ENCODE data around the gene CX3CL1. TPM values are rescaled to one million over a fixed set of nuclear protein-coding genes. Genes with fewer than 3 reads are reported as not detected.

Gene CX3CL1
- total RNA-seq, 1 experiment from 2014 or later, result 1.7 TPM

DNA sequence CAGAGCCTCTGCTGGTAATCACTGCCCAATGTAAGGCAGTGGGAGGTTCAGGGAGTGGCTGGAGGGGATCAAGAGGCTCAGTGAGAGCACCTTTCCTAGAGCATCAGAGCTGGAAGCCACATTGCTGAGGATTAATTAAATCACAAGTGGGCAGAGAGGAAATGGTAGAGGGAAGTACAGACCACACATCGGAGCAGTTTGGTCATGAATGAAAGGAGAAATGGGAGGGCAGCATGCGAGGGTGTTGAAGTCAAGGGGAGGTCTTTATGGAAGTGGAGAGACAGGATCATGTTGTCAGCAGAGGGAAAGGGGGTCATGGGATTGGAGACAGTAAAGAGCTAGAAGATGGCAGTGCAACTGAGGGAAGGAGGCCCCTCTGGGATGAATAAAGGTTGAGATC is 34.6 kb downstream of the CX3CL1 start:
- Histone ChIP-seq H4K91ac (ENCODE audit: insufficient read length, low read depth, low read length) (no peak overlapping the region), H3K56ac (ENCODE audit: insufficient read length, low read depth, low read length) (no peak overlapping the region), H2BK12ac (ENCODE audit: insufficient read length, low read depth, low read length) (no peak overlapping the region), H3K79me2 (ENCODE audit: insufficient read depth, low read length) (no peaks in the 10 kb centered on the region), H3K4ac (ENCODE audit: low read depth, low read length) (no peak overlapping the region), H2AFZ (ENCODE audit: low read length) (no peak overlapping the region), H2AK5ac (ENCODE audit: insufficient read length, low read length) (no peak overlapping the region), H3K4me1 (ENCODE audit: insufficient read depth, low read length) (no peaks in the 10 kb centered on the region), H2BK120ac (ENCODE audit: low read depth, low read length, poor library complexity, severe bottlenecking) (no peak overlapping the region), H3K23me2 (ENCODE audit: insufficient read length, low read depth, low read length, poor library complexity, severe bottlenecking) (no peaks in the 10 kb centered on the region), H4K5ac (ENCODE audit: insufficient read length, low read depth, low read length) (no peak overlapping the region), H3K9me3 (ENCODE audit: control insufficient read depth, low read depth, low read length) (no peaks in the 10 kb centered on the region), H3K9ac (ENCODE audit: extremely low read depth, insufficient read length, low read length) (no peak overlapping the region), H3K27ac (ENCODE audit: insufficient read length, low read depth, low read length) (no peak overlapping the region), H4K20me1 (ENCODE audit: control insufficient read depth, insufficient read depth, insufficient read length) (no peaks in the 10 kb centered on the region), H4K8ac (replicated peaks; ENCODE audit: insufficient read length, low read depth, low read length) (no peak overlapping the region), H3K14ac (ENCODE audit: insufficient read depth, low read length) (no peak overlapping the region), H2BK5ac (ENCODE audit: insufficient read length, low read length) (no peak overlapping the region), H3K4me2 (ENCODE audit: insufficient read depth, insufficient read length, low read length) (no peak overlapping the region), H3K79me1 (ENCODE audit: insufficient read depth, low read depth, low read length, poor library complexity, severe bottlenecking) (no peaks in the 10 kb centered on the region), H3T11ph (ENCODE audit: low read length) (no peak overlapping the region), H3K18ac (ENCODE audit: insufficient read length, low read depth, low read length) (no peak overlapping the region), H2BK15ac (ENCODE audit: low read depth, low read length) (no peak overlapping the region), H3K23ac (ENCODE audit: insufficient read length, low read depth, low read length) (no peak overlapping the region), H3K27me3 (ENCODE audit: insufficient read depth, low read length) (no peaks in the 10 kb centered on the region), H2BK20ac (ENCODE audit: low read depth, low read length, poor library complexity, severe bottlenecking) (no peak overlapping the region)
- no peak overlapping the region for H3K27ac Mint-ChIP-seq
- WGBS (ENCODE audit: extremely low coverage, insufficient read length, low lambda C conversion rate), result no CpG with 5 or more reads among the region's 2 CpGs
- peaks cover 2 to 5% of the 10 kb centered on the region in 2 experiments; a peak in 1 of 4 replicates for H3K4me1 Mint-ChIP-seq
- H3K36me3 Mint-ChIP-seq (ENCODE audit: insufficient read depth in 1 of 3, low read depth in 3 of 3), result no peaks in the 10 kb centered on the region
- H3K4me3 Mint-ChIP-seq, result no peak overlapping the region
- no peak for DNase-seq
- peaks cover 6% of the 10 kb centered on the region for H3K27me3 Mint-ChIP-seq (ENCODE audit: low read depth)
- TF ChIP-seq, protein P1, sequence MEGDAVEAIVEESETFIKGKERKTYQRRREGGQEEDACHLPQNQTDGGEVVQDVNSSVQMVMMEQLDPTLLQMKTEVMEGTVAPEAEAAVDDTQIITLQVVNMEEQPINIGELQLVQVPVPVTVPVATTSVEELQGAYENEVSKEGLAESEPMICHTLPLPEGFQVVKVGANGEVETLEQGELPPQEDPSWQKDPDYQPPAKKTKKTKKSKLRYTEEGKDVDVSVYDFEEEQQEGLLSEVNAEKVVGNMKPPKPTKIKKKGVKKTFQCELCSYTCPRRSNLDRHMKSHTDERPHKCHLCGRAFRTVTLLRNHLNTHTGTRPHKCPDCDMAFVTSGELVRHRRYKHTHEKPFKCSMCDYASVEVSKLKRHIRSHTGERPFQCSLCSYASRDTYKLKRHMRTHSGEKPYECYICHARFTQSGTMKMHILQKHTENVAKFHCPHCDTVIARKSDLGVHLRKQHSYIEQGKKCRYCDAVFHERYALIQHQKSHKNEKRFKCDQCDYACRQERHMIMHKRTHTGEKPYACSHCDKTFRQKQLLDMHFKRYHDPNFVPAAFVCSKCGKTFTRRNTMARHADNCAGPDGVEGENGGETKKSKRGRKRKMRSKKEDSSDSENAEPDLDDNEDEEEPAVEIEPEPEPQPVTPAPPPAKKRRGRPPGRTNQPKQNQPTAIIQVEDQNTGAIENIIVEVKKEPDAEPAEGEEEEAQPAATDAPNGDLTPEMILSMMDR (conservative IDR thresholded peaks at IDR 0.05), result no peak
- H3K9me3 Mint-ChIP-seq, result no peaks in the 10 kb centered on the region; a peak in 1 of 5 replicates

Data from H9 (cell line).